ENCODE results near the gene TJP3.
"Not testable (repeated sequence)": the region's sequence is repeated elsewhere in the genome, so short reads cannot be mapped to it uniquely, and the experiment has no call there.

DNA sequence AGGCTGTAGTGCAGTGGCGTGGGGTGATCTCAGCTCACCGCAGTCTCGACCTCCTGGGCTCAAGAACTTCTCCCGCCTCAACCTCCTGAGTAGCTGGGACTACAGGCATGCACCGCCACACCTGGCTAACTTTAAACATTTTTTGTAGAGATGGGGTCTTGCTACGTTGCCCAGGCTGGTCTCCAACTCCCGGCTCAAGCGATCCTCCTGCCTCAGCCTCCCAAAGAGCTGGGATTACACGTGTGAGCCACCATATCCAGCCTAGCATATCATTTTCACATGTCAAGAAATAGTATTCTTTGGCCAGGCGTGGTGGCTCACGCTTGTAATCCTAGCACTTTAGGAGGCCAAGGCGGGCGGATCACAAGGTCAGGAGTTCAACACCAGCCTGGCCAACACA, 50.1 kb downstream of the TJP3 start:
- not testable (repeated sequence) for TF ChIP-seq CTCF (IDR thresholded peaks at IDR 0.05; ENCODE audit: low read depth, low read length, poor library complexity, severe bottlenecking); EZH2phosphoT487 (IDR thresholded peaks at IDR 0.05; ENCODE audit: borderline replicate concordance, low read length)

All from DOHH2 (cell line).